NOMO-1 treated with dmso at 0.1 percent for 144 hours (cell line): ENCODE results near the gene TMC5.

Experiments
- DNase-seq: peaks from one replicate; lab custom pipeline; 2025; ENCODE audit not compliant: unreplicated experiment; lab: John Stamatoyannopoulos, UW

Gene TMC5

GRCh38 chr16:19460397-19460796 is 42.7 kb downstream of the TMC5 start:
- DNase-seq = no peak

GRCh38 chr16:19463468-19464315 is 46.0 kb downstream of the TMC5 start:
- DNase-seq = no peak

- DNase-seq = no peak
Measured at GRCh38 chr16:19468300-19468699, 50.6 kb downstream of the TMC5 start.

DNA sequence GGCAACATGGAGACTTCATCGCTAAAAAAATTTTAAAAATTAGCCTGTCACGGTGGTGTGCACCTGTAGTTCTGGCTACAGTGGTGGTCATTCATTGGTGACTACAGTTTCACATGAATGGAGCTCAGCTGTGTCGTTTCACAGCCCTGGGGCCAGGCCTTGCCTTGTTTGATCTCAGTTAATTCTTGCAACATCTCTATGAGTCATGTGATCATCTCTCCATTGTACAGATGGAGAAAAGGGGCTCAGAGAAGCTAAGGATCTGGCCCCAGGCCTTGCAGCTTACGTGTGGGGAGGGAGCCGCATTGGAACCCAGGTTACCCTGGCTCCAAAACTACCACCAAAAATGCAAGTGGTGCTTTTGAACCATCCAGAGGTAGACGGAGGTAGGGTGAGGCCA is 54.8 kb downstream of the TMC5 start:
- no peak for DNase-seq

DNA sequence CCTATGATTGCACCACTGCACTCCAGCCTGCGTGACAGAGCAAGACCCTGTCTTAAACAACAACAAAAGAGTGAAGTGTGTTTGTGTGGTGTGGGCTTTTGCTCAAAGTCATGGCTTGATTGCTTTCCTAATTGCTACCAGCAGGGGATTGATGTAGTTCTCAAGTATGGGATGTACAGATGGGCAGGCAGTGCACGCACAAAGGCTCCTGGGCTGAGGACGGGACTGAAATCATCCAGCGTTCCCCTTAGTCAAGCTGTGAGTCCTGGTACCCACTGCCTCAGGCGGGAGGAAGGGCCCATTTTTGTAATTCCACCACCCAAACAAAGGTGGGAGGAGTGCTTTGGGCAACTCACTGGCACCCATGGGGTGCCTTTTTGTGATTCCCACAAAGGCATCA is 56.9 kb downstream of the TMC5 start:
- no peak for DNase-seq

- DNase-seq = no peak
Measured at GRCh38 chr16:19478505-19478904, 60.8 kb downstream of the TMC5 start.

DNA sequence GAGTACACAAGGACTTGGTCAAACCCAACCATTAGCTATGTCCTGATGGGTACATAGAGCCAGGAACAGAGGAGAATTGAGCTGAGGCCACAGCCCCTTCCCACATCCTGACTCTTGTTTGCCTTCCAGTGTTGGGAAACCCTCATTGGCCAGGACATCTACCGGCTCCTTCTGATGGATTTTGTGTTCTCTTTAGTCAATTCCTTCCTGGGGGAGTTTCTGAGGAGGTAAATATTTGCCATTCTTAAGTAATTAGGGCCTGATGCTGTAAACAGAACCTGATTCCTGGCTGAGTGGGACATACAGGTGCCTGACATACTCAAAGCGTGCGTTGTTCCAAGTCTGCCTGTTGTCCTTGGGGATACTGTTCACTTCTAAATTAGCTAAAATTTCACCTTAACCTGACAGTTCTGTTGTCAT is 61.6 kb downstream of the TMC5 start:
- no peak for DNase-seq

DNA sequence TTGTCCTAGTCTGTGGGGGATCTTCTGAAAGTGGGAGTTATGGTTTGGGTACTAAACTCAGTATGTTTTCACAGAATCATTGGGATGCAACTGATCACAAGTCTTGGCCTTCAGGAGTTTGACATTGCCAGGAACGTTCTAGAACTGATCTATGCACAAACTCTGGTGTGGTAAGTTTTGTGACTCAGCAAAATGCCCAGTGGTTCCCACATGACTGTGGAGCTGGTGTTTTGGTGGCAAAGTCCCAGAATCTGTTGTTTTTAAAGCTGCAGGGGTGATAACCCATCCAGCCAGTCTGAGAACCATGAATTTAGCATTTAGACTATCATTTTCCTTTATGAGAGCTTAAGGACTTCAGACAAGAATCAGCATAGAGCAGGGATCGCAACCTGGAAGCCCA is 63.6 kb downstream of the TMC5 start:
- DNase-seq = no peak

DNA sequence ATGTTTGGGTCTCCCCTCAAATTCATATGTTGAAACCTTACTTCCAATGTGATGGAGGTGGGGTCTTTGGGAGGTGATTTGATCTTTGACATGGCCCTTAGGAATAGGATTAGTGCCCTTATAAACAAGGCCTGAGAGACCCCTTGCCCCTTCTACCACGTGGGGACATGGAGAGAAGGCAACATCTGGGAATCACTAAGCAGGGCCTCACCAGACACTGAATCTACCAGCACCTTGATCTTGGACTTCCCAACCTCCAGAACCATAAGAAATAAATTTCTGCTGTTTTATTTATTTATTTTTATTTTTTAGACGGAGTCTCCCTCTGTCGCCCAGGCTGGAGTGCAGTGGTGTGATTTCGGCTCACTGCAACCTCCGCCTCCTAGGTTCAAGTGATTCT is 64.1 kb downstream of the TMC5 start:
- DNase-seq = no peak

GRCh38 chr16:19482291-19482690 is 64.6 kb downstream of the TMC5 start:
- no peak for DNase-seq

DNA sequence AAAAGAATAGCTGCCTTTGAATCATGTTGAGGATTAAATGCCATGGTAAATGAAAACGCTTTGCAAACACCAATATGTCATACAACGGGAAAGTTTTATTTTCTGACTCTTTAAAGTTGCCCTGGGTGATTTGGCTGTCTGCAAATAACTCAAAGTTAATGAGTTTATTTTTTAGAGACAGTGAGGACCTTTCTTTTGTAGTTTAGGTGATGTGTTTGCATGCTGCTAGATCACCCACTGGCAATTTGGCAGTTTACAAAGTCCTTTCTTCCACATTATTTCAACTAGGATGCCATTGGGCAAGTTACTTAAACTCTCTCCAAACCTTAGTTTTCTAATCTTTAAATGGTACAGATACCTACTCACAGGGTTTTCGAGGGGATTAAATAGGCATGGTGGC is 66.4 kb downstream of the TMC5 start:
- DNase-seq = no peak

- no peak for DNase-seq
Measured at GRCh38 chr16:19485611-19486010, 67.9 kb downstream of the TMC5 start.

GRCh38 chr16:19486051-19486450 is 68.4 kb downstream of the TMC5 start:
- no peak for DNase-seq

GRCh38 chr16:19486750-19487325 is 69.2 kb downstream of the TMC5 start:
- no peak for DNase-seq

DNA sequence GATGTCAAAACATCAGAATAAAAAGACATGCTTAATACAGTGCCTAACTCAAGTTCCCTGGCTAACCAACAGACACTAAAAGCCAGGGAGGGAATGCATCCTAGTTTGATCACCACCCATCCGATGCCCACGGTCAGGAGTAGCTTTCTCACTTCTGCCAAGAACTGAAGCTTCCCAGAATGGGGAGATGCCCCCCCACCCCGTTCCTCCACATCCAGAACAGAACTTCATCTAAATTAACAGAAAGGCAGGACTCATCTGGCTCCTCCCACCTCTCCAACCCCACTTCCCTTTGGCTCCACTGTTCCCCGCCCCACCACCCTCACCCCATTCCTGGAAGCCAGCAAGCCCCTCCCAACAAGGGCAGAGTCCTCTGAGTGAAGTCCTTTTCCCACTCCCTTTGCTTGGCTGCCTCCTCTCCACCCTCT is 70.5 kb downstream of the TMC5 start:
- no peak for DNase-seq

- no peak for DNase-seq
Measured at GRCh38 chr16:19490619-19491018, 72.9 kb downstream of the TMC5 start.

DNA sequence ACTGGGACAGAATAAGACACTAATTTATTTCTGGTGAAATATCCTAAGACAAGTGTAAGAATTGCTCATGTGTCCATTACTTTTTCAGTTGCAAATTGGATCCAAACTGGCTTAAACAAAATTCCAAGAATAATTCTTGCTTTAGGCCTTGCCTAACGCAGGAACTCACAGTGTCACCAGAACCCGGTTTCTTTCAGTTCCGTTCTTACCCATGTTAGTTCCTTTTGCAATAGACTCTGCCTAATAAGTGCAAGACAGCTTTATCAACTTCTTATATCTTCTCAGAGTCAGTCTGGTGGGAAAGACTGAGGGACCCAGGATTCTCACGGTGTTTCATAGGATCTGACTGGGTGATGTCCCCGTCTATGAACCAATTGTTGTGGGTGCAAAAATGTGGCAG is 79.5 kb downstream of the TMC5 start:
- DNase-seq = peak; percentile 34

- no peak for DNase-seq
Measured at GRCh38 chr16:19499006-19499405, 81.3 kb downstream of the TMC5 start.

DNA sequence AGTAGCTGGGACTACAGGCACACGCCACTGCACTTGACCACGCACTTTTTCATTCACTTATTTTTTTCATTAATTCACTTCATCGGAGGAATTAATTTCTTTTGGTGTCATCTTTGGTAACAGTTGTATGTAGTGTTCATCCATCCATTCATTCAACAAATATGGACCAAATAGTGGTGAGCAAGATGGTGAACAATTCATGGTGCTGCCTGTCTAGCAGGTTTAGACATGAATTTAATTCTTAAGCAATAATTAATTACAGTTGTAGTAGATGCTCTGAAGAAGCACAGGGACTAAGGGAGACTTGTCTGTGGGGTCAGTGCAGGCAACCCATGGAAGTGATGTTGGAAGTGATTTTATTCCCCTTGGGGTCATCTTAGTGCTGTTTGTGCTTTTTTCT is 81.8 kb downstream of the TMC5 start:
- no peak for DNase-seq

GRCh38 chr16:19502395-19503131 is 84.9 kb downstream of the TMC5 start:
- peak; percentile 7 for DNase-seq

- DNase-seq = no peak
Measured at GRCh38 chr16:19503461-19504075, 85.9 kb downstream of the TMC5 start.
